ENCODE data around the gene DAGLA. TPM values are rescaled to one million over a fixed set of nuclear protein-coding genes. Genes with fewer than 3 reads are reported as not detected.

The DAGLA gene
- total RNA-seq, 2 experiments from 2014 or later = 0.52 to 0.73 TPM

DNA sequence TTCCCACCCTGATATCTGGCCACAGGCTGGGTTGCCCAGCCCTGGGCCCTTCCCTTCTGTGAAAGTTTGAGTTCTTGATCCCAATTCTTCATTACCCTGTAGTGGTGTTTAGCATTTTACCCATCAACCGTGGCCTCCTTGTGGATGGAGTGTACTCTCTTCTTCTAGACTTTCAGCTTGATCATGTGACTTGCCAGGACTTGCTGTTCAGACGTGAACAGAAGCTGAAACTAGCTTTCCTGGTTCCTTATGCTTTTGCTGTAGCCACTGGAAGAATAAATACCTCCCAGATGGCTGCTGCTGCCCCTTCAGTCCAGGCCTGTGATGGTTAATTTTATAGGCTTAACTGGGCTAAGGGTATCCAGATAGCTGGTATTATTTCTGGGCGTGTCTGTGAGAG is 32.7 kb upstream of the DAGLA start:
- DNase-seq (no peak), ATAC-seq (ENCODE audit: poor library complexity) (no peak)
- Mint-ChIP-seq H3K27ac (no peak overlapping the region), H3K36me3 (ENCODE audit: low read depth) (no peaks in the 10 kb centered on the region), H3K4me1 (ENCODE audit: low read depth) (no peaks in the 10 kb centered on the region), H3K27me3 (peaks cover 9% of the 10 kb centered on the region), H3K9me3 (no peaks in the 10 kb centered on the region), H3K4me3 (no peak overlapping the region)
- Histone ChIP-seq H3K9me3 (ENCODE audit: control insufficient read depth in 1 of 2, insufficient read depth in 1 of 2, low read length in 2 of 2) (no peaks in the 10 kb centered on the region), H3K27me3 (ENCODE audit: control insufficient read depth in 1 of 2, insufficient read depth in 2 of 2, low read length in 2 of 2) (peaks cover 0 to 3% of the 10 kb centered on the region in 2 experiments), H3K4me1 (ENCODE audit: insufficient read depth, low read length) (no peaks in the 10 kb centered on the region), H3K36me3 (ENCODE audit: insufficient read depth, low read length) (no peaks in the 10 kb centered on the region), H3K4me3 (ENCODE audit: low read length) (no peak overlapping the region), H3K27ac (ENCODE audit: low read depth in 1 of 2, low read length in 2 of 2) (no peak overlapping the region)
- TF ChIP-seq, protein P1, sequence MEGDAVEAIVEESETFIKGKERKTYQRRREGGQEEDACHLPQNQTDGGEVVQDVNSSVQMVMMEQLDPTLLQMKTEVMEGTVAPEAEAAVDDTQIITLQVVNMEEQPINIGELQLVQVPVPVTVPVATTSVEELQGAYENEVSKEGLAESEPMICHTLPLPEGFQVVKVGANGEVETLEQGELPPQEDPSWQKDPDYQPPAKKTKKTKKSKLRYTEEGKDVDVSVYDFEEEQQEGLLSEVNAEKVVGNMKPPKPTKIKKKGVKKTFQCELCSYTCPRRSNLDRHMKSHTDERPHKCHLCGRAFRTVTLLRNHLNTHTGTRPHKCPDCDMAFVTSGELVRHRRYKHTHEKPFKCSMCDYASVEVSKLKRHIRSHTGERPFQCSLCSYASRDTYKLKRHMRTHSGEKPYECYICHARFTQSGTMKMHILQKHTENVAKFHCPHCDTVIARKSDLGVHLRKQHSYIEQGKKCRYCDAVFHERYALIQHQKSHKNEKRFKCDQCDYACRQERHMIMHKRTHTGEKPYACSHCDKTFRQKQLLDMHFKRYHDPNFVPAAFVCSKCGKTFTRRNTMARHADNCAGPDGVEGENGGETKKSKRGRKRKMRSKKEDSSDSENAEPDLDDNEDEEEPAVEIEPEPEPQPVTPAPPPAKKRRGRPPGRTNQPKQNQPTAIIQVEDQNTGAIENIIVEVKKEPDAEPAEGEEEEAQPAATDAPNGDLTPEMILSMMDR (IDR thresholded peaks at IDR 0.05) = no peak
- ChIA-PET POLR2A (no interaction called here), CTCF (no interaction called here)
- intact Hi-C loops (cut with DNase I, micrococcal nuclease) = no loop called here

DNA sequence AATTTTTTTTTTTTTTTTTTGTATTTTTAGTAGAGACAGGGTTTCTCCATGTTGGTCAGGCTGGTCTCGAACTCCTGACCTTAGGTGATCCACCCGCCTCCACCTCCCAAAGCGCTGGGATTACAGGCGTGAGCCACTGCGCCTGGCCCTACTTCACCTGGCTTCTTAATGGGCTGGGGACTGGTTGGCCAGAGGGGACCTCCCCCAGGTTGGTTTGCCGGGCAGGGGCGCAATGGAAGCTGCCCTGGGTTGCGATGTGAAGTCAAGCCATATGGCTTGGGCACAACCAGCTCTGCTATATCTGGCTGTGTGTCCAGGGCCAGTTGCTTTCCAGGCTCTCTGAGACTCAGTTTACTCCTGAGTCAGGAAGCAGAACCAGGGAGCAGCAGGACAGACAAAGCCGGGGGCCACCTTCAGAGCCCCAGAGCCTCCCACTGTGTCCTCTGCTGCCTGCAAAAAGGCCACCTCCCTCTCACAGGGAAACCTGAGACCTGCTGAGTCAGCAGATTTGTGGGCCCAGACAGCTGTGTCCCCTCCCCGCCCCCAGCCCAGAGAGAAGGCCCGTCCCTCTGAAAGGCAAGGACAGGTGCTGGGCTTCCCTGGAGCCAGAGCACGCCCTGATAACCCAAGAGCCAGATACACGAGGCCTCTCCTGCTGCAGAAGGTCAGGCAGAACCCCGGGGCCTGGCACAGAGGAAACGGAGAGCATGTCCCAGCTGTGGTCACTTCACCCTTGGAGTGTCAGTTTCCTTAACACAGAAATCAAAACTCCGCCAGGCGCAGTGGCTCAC is 29.2 kb upstream of the DAGLA start:
- H3K36me3 ChIP-seq (ENCODE audit: insufficient read depth, low read length) = no peaks in the 10 kb centered on the region
- H3K4me3 ChIP-seq (ENCODE audit: low read length) = no peak overlapping the region
- H3K27me3 Mint-ChIP-seq = peaks cover 25% of the 10 kb centered on the region
- DNase-seq (no peak), ATAC-seq (ENCODE audit: poor library complexity) (no peak)
- H3K27ac ChIP-seq (ENCODE audit: low read depth in 1 of 2, low read length in 2 of 2) = no peak overlapping the region
- H3K4me1 ChIP-seq (ENCODE audit: insufficient read depth, low read length) = no peaks in the 10 kb centered on the region
- H3K4me3 Mint-ChIP-seq = no peak overlapping the region
- CTCF ChIA-PET = interaction anchor here (1.4 kb wide), 1 partner anchor 82 kb away, joined by 5 read pairs; no protein-coding TSS in a partner anchor
- no peaks in the 10 kb centered on the region for H3K9me3 Mint-ChIP-seq
- no peaks in the 10 kb centered on the region for H3K36me3 Mint-ChIP-seq (ENCODE audit: low read depth)
- peaks cover 0 to 3% of the 10 kb centered on the region in 2 experiments for H3K27me3 ChIP-seq (ENCODE audit: control insufficient read depth in 1 of 2, insufficient read depth in 2 of 2, low read length in 2 of 2)
- no peak overlapping the region for H3K27ac Mint-ChIP-seq
- intact Hi-C loops (cut with DNase I, micrococcal nuclease) = no loop called here
- TF ChIP-seq, protein P1 (IDR thresholded peaks at IDR 0.05) = no peak
- H3K9me3 ChIP-seq (ENCODE audit: control insufficient read depth in 1 of 2, insufficient read depth in 1 of 2, low read length in 2 of 2) = no peaks in the 10 kb centered on the region
- H3K4me1 Mint-ChIP-seq (ENCODE audit: low read depth) = no peaks in the 10 kb centered on the region
- POLR2A ChIA-PET = no interaction called here

DNA sequence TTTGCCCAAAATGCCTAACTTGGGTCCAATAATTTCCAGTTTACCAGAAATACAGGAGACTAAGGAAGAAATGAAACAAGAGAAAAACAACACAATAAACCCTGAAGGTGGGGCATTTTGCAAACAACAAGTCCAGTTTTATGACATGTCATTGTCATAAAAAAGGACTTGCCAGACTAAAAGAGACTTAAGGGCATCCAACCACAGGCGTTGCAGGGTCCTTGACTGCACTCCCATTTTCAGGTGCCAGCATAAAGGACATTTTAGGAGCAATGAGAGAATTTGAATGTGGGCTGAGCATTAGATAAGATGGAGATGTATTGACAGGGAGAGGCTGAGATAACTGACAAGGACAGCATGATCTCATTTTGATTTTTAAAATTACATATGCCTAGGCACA is 28.1 kb upstream of the DAGLA start:
- Histone ChIP-seq H3K4me3 (ENCODE audit: low read length) (no peak overlapping the region), H3K27ac (ENCODE audit: low read depth in 1 of 2, low read length in 2 of 2) (no peak overlapping the region), H3K27me3 (ENCODE audit: control insufficient read depth in 1 of 2, insufficient read depth in 2 of 2, low read length in 2 of 2) (peaks cover 0 to 3% of the 10 kb centered on the region in 2 experiments), H3K4me1 (ENCODE audit: insufficient read depth, low read length) (no peaks in the 10 kb centered on the region), H3K36me3 (ENCODE audit: insufficient read depth, low read length) (no peaks in the 10 kb centered on the region), H3K9me3 (ENCODE audit: control insufficient read depth in 1 of 2, insufficient read depth in 1 of 2, low read length in 2 of 2) (no peaks in the 10 kb centered on the region)
- TF ChIP-seq, protein P1 (IDR thresholded peaks at IDR 0.05) = no peak
- intact Hi-C loops (cut with DNase I, micrococcal nuclease) = no loop called here
- H3K4me1 Mint-ChIP-seq (ENCODE audit: low read depth) = no peaks in the 10 kb centered on the region
- ATAC-seq (ENCODE audit: poor library complexity) (no peak), DNase-seq (no peak)
- H3K27me3 Mint-ChIP-seq = peaks cover 25% of the 10 kb centered on the region
- no peaks in the 10 kb centered on the region for H3K36me3 Mint-ChIP-seq (ENCODE audit: low read depth)
- no peak overlapping the region for H3K4me3 Mint-ChIP-seq
- POLR2A ChIA-PET = no interaction called here
- no peaks in the 10 kb centered on the region for H3K9me3 Mint-ChIP-seq
- CTCF ChIA-PET = no interaction called here
- no peak overlapping the region for H3K27ac Mint-ChIP-seq

Data from CD4-positive, alpha-beta T cell (primary cell).